ENCODE measurements around the gene LSM10. TPM values are rescaled to one million over a fixed set of nuclear protein-coding genes. Genes with fewer than 3 reads are reported as not detected.

The LSM10 gene
- total RNA-seq, 1 experiment from 2014 or later: 42.2 TPM

- Histone ChIP-seq H3K79me2 (ENCODE audit: insufficient read depth, low read length) (no peaks in the 10 kb centered on the region), H3K18ac (ENCODE audit: insufficient read length, low read depth, low read length) (no peak overlapping the region), H3K9me3 (ENCODE audit: control insufficient read depth, low read depth, low read length) (no peaks in the 10 kb centered on the region), H3K4ac (ENCODE audit: low read depth, low read length) (no peak overlapping the region), H2BK120ac (ENCODE audit: low read depth, low read length, poor library complexity, severe bottlenecking) (no peak overlapping the region), H3K4me1 (ENCODE audit: insufficient read depth, low read length) (no peaks in the 10 kb centered on the region), H3K23me2 (ENCODE audit: insufficient read length, low read depth, low read length, poor library complexity, severe bottlenecking) (peaks cover 2% of the 10 kb centered on the region), H4K5ac (ENCODE audit: insufficient read length, low read depth, low read length) (no peak overlapping the region), H3K27ac (ENCODE audit: insufficient read length, low read depth, low read length) (no peak overlapping the region), H3K27me3 (ENCODE audit: insufficient read depth, low read length) (no peaks in the 10 kb centered on the region), H3K56ac (ENCODE audit: insufficient read length, low read depth, low read length) (no peak overlapping the region), H3K4me2 (ENCODE audit: insufficient read depth, insufficient read length, low read length) (no peak overlapping the region), H2BK12ac (ENCODE audit: insufficient read length, low read depth, low read length) (no peak overlapping the region), H4K8ac (replicated peaks; ENCODE audit: insufficient read length, low read depth, low read length) (no peak overlapping the region), H3K23ac (ENCODE audit: insufficient read length, low read depth, low read length) (no peak overlapping the region), H3K14ac (ENCODE audit: insufficient read depth, low read length) (no peak overlapping the region), H2BK5ac (ENCODE audit: insufficient read length, low read length) (no peak overlapping the region), H3K79me1 (ENCODE audit: insufficient read depth, low read depth, low read length, poor library complexity, severe bottlenecking) (no peaks in the 10 kb centered on the region), H2AK5ac (ENCODE audit: insufficient read length, low read length) (no peak overlapping the region), H2BK20ac (ENCODE audit: low read depth, low read length, poor library complexity, severe bottlenecking) (no peak overlapping the region), H3T11ph (ENCODE audit: low read length) (no peak overlapping the region), H2BK15ac (ENCODE audit: low read depth, low read length) (no peak overlapping the region), H4K20me1 (ENCODE audit: control insufficient read depth, insufficient read depth, insufficient read length) (no peaks in the 10 kb centered on the region), H3K9ac (ENCODE audit: extremely low read depth, insufficient read length, low read length) (no peak overlapping the region), H2AFZ (ENCODE audit: low read length) (no peak overlapping the region), H4K91ac (ENCODE audit: insufficient read length, low read depth, low read length) (no peak overlapping the region)
- peaks cover 10 to 12% of the 10 kb centered on the region in 2 experiments for H3K4me1 Mint-ChIP-seq
- no peak overlapping the region for H3K27ac Mint-ChIP-seq
- TF ChIP-seq CTCF (conservative IDR thresholded peaks at IDR 0.05): no peak
- H3K9me3 Mint-ChIP-seq: no peaks in the 10 kb centered on the region; a peak in 1 of 5 replicates
- no peak overlapping the region for H3K4me3 Mint-ChIP-seq
- DNase-seq: no peak
- no CpG with 5 or more reads among the region's 3 CpGs for WGBS (ENCODE audit: extremely low coverage, insufficient read length, low lambda C conversion rate)
- H3K27me3 Mint-ChIP-seq (ENCODE audit: low read depth): no peaks in the 10 kb centered on the region
- peaks cover 0 to 3% (median 0%) of the 10 kb centered on the region in 3 experiments; a peak in 1 of 7 replicates for H3K36me3 Mint-ChIP-seq (ENCODE audit: insufficient read depth in 1 of 3, low read depth in 3 of 3)
These were observed 21.4 kb upstream of the LSM10 start for GRCh38 chr1:36419140-36419539.
